Right atrium auricular region (tissue), 2 donors: ENCODE results near the gene PTRH1. TPM values are rescaled to one million over a fixed set of nuclear protein-coding genes. Genes with fewer than 3 reads are reported as not detected.

Source experiments
- DNase-seq: peaks from one replicate; pipeline ENCODE4 v3.0.0-alpha.2; 2019; ENCODE audit warnings: low spot score
- H3K27ac ChIP-seq, 2 donors: fragments of 200-600 bp; sonication (generic); 1 replicate in 1 of 2; 2 replicates in 1 of 2; pipeline ENCODE4 v1.5.1; 2016 to 2019
- H3K27me3 ChIP-seq, 2 donors: fragments of 200-600 bp; sonication (generic); one replicate each; pipeline versions ENCODE4 v1.5.1 to v1.6.0; 2017 to 2019
- H3K36me3 ChIP-seq: fragments of 200-600 bp; sonication (generic); one replicate; pipeline ENCODE4 v1.5.1; 2016
- H3K4me1 ChIP-seq, 2 donors: fragments of 200-600 bp; sonication (generic); one replicate each; pipeline versions ENCODE4 v1.5.1 to v1.6.0; 2017 to 2019
- H3K4me3 ChIP-seq, 2 donors: fragments of 200-600 bp; sonication (generic); 1 replicate in 1 of 2; 2 replicates in 1 of 2; pipeline ENCODE4 v1.5.1; 2017 to 2019; ENCODE audit warnings: mild to moderate bottlenecking in 1 of 2, moderate library complexity in 1 of 2
- H3K9me3 ChIP-seq, 2 donors: fragments of 200-600 bp; sonication (generic); one replicate each; pipeline ENCODE4 v1.5.1; 2019
- CTCF ChIP-seq, 2 donors: fragments of 200-600 bp; sonication (generic); IDR thresholded peaks; one replicate each; pipeline ENCODE4 v1.5.1; 2019; ENCODE audit warnings: antibody characterized with exemption in 2 of 2
- total RNA-seq, 2 donors: library from RNA; depleted of rRNA; stranded (reverse); fragments of >200 nt; gene quantifications; one replicate each; pipeline ENCODE4 v1.1.0, GENCODE V29; 2016

Gene PTRH1
- total RNA-seq, 2 donors from 2014 or later: 16.5 to 16.7 TPM

- no peaks in the 10 kb centered on the region for H3K4me1 ChIP-seq
- no peaks in the 10 kb centered on the region for H3K27me3 ChIP-seq
- peaks cover 25% of the 10 kb centered on the region for H3K36me3 ChIP-seq
- H3K9me3 ChIP-seq: no peaks in the 10 kb centered on the region
- DNase-seq: no peak
- H3K4me3 ChIP-seq: no peak overlapping the region
- no peak overlapping the region for H3K27ac ChIP-seq
- TF ChIP-seq CTCF (IDR thresholded peaks at IDR 0.05): no peak
Measured at GRCh38 chr9:127690735-127691134, 24.7 kb downstream of the PTRH1 start.

- Histone ChIP-seq H3K27ac (no peak overlapping the region), H3K27me3 (no peaks in the 10 kb centered on the region), H3K9me3 (no peaks in the 10 kb centered on the region), H3K4me3 (no peak overlapping the region), H3K4me1 (no peaks in the 10 kb centered on the region), H3K36me3 (peaks cover 26% of the 10 kb centered on the region)
- TF ChIP-seq CTCF (IDR thresholded peaks at IDR 0.05): no peak
- no peak for DNase-seq
Measured at GRCh38 chr9:127689329-127690000, 26.0 kb downstream of the PTRH1 start.

- DNase-seq: no peak
- Histone ChIP-seq H3K36me3 (peaks cover 50% of the 10 kb centered on the region), H3K27me3 (no peaks in the 10 kb centered on the region), H3K4me1 (no peaks in the 10 kb centered on the region), H3K27ac (no peak overlapping the region), H3K9me3 (no peaks in the 10 kb centered on the region), H3K4me3 (no peak overlapping the region)
- TF ChIP-seq CTCF (IDR thresholded peaks at IDR 0.05): no peak
Measured at GRCh38 chr9:127686461-127687393, 28.7 kb downstream of the PTRH1 start.

- peaks cover 55% of the 10 kb centered on the region for H3K36me3 ChIP-seq
- no peaks in the 10 kb centered on the region for H3K9me3 ChIP-seq
- TF ChIP-seq CTCF (IDR thresholded peaks at IDR 0.05): no peak
- no peak overlapping the region for H3K27ac ChIP-seq
- H3K4me3 ChIP-seq: no peak overlapping the region
- no peaks in the 10 kb centered on the region for H3K4me1 ChIP-seq
- H3K27me3 ChIP-seq: no peaks in the 10 kb centered on the region
- DNase-seq: no peak
Measured at GRCh38 chr9:127684576-127684975, 30.9 kb downstream of the PTRH1 start.

GRCh38 chr9:127683723-127684122, 31.7 kb downstream of the PTRH1 start:
- no peak overlapping the region for H3K4me3 ChIP-seq
- no peaks in the 10 kb centered on the region for H3K9me3 ChIP-seq
- no peak for DNase-seq
- no peaks in the 10 kb centered on the region for H3K4me1 ChIP-seq
- no peak overlapping the region for H3K27ac ChIP-seq
- no peaks in the 10 kb centered on the region for H3K27me3 ChIP-seq
- TF ChIP-seq CTCF (IDR thresholded peaks at IDR 0.05): no peak
- peaks cover 57% of the 10 kb centered on the region for H3K36me3 ChIP-seq
